Stimulated activated CD4-positive, alpha-beta T cell treated with anti-CD3 and anti-CD28 coated beads, Interleukin-1b, Interleukin-23, amount 100 ng/mL, for 24 hours (primary cell): ENCODE results near the gene HCN1.
"Not testable (repeated sequence)": the region's sequence is repeated elsewhere in the genome, so short reads cannot be mapped to it uniquely, and the experiment has no call there.

ENCODE experiments used
- DNase-seq, 4 experiments: peaks; one replicate each; pipeline ENCODE4 v3.0.0-alpha.2; 2020; ENCODE audit warnings: low read depth in 4 of 4, low spot score in 1 of 4

The HCN1 gene

GRCh38 chr5:45437752-45438151 lies 258.4 kb downstream of the HCN1 start:
- no peak for DNase-seq

GRCh38 chr5:45417285-45417998 lies 278.7 kb downstream of the HCN1 start:
- no peak for DNase-seq

GRCh38 chr5:45414620-45415573 lies 281.3 kb downstream of the HCN1 start:
- DNase-seq = no peak

GRCh38 chr5:45411971-45412612 lies 284.1 kb downstream of the HCN1 start:
- DNase-seq = no peak

- DNase-seq = no peak
Observed at GRCh38 chr5:45410304-45410995, 285.7 kb downstream of the HCN1 start.

- no peak for DNase-seq
Observed at GRCh38 chr5:45408067-45408466, 288.1 kb downstream of the HCN1 start.

- DNase-seq = no peak
Observed at GRCh38 chr5:45402804-45403455, 293.2 kb downstream of the HCN1 start.

- no peak for DNase-seq
Observed at GRCh38 chr5:45399041-45399440, 297.1 kb downstream of the HCN1 start.

- DNase-seq = no peak
Observed at GRCh38 chr5:45385321-45386058, 310.7 kb downstream of the HCN1 start.

- no peak for DNase-seq
Observed at GRCh38 chr5:45383985-45384384, 312.2 kb downstream of the HCN1 start.

- DNase-seq = no peak
Observed at GRCh38 chr5:45382583-45382982, 313.6 kb downstream of the HCN1 start.

- no peak for DNase-seq
Observed at GRCh38 chr5:45376417-45376816, 319.8 kb downstream of the HCN1 start.

GRCh38 chr5:45372629-45373028 lies 323.6 kb downstream of the HCN1 start:
- no peak for DNase-seq

GRCh38 chr5:45371423-45371822 lies 324.8 kb downstream of the HCN1 start:
- not testable (repeated sequence) for DNase-seq

- no peak for DNase-seq
Observed at GRCh38 chr5:45355189-45355992, 340.8 kb downstream of the HCN1 start.

- no peak for DNase-seq
Observed at GRCh38 chr5:45336464-45336863, 359.7 kb downstream of the HCN1 start.

- DNase-seq = no peak
Observed at GRCh38 chr5:45335978-45336377, 360.2 kb downstream of the HCN1 start.

- no peak for DNase-seq
Observed at GRCh38 chr5:45335346-45335745, 360.8 kb downstream of the HCN1 start.

- DNase-seq = no peak
Observed at GRCh38 chr5:45334939-45335338, 361.2 kb downstream of the HCN1 start.
